C4-2B (cell line): ENCODE measurements around the gene KRTDAP.

Experiments used
- H3K27ac ChIP-seq: fragments of 450-650 bp; 2 replicates; pipeline ENCODE4 v1.5.1; 2017
- CTCF ChIP-seq: fragments of 450-650 bp; conservative IDR thresholded peaks from 2 replicates; pipeline ENCODE4 v1.5.1; 2017; ENCODE audit warnings: mild to moderate bottlenecking
- ZFX ChIP-seq: fragments of 450-650 bp; IDR thresholded peaks from 2 replicates; pipeline ENCODE4 v1.6.1; 2017

The KRTDAP gene

DNA sequence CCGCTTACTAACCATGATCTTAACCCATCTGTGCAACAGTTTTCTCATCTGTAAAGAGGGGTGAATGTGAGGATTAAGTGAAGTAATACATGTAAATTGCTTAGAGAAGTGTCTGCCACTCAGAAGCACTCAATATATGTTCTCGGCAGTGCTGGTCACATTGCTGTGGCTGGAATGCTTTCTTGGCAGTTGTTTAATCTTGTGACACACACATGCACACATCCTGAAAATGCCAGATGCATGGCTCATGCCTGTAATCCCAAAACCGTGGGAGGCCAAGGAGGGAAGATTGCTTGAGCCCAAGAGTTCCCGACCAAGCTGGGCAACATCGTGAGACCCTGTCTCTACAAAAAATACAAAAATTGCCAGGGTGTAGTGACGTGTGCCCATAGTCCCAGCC is 28.0 kb upstream of the KRTDAP start:
- H3K27ac ChIP-seq, result no peak overlapping the region
- TF ChIP-seq CTCF (no peak), ZFX (no peak)

GRCh38 chr19:35517342-35517741 is 27.1 kb upstream of the KRTDAP start:
- TF ChIP-seq CTCF (no peak), ZFX (no peak)
- H3K27ac ChIP-seq, result no peak overlapping the region

GRCh38 chr19:35516310-35516709 is 26.0 kb upstream of the KRTDAP start:
- TF ChIP-seq CTCF, result no peak
- no peak for TF ChIP-seq ZFX
- no peak overlapping the region for H3K27ac ChIP-seq

DNA sequence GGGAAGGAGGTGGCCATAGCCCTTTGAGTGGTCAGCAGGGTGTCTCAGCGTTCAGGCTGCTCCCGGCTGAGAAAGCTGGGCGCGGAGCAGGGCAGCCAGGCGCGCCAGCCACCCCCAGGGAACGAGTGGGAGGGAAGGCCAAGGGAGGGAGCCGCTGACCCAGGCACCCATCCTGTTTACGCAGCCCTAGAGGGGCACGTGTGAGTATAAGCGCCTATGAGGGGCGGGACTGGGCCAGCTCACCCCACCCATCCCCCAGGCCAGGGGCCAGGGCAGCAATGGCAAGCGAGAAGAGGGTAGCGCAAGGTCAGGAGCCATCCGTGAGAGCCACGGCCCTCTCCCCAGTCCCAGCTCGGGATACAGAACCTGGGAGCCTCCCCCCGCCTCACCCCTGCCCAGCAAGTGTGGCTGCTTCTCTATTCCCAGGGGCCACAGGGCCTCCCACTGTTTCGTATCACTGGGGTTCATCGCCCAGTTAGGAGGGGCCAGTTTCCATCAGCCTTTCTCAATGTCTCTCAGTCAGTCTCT is 24.1 kb upstream of the KRTDAP start:
- TF ChIP-seq CTCF (no peak), ZFX (no peak)
- H3K27ac ChIP-seq, result no peak overlapping the region

GRCh38 chr19:35513628-35514281 is 23.5 kb upstream of the KRTDAP start, which contains the start of gene DMKN:
TSS of gene DMKN (minus strand) at chr19:35513649. CDS start at chr19:35513475, 174 bp downstream.
- H3K27ac ChIP-seq, result no peak within 1 kb of the TSS
- TF ChIP-seq CTCF (no peak), ZFX (no peak)

- TF ChIP-seq ZFX, result no peak
- TF ChIP-seq CTCF, result no peak
- no peak overlapping the region for H3K27ac ChIP-seq
Measured at GRCh38 chr19:35512831-35513627, 22.8 kb upstream of the KRTDAP start.

- no peak overlapping the region for H3K27ac ChIP-seq
- TF ChIP-seq CTCF, result no peak
- no peak for TF ChIP-seq ZFX
Measured at GRCh38 chr19:35511337-35511736, 21.1 kb upstream of the KRTDAP start.
